COR-L47 (cell line): ENCODE results near the gene DCUN1D1.

Experiments
- DNase-seq: peaks from one replicate; lab custom pipeline; 2025; lab: John Stamatoyannopoulos, UW

Gene DCUN1D1

DNA sequence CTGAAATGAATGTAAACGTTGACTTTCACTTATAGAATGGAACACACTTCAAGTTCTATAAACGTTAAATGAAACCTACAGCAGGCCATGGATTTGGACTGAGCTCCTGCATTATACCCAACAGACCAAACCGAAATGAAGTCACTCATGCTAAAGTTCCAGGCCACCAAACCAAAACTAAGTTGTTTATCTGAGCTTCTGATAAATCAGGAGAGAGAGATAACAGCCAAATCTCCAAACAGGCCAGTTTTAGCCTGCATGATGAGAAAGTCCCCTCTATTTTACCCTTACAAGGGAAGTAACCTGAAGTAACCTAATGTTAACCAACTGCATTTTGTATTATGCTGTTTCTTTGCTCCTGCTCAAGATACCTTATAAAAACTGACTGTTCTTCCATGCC, 44.5 kb downstream of the DCUN1D1 start:
- no peak for DNase-seq

GRCh38 chr3:182925944-182926337, 54.4 kb downstream of the DCUN1D1 start:
- no peak for DNase-seq

DNA sequence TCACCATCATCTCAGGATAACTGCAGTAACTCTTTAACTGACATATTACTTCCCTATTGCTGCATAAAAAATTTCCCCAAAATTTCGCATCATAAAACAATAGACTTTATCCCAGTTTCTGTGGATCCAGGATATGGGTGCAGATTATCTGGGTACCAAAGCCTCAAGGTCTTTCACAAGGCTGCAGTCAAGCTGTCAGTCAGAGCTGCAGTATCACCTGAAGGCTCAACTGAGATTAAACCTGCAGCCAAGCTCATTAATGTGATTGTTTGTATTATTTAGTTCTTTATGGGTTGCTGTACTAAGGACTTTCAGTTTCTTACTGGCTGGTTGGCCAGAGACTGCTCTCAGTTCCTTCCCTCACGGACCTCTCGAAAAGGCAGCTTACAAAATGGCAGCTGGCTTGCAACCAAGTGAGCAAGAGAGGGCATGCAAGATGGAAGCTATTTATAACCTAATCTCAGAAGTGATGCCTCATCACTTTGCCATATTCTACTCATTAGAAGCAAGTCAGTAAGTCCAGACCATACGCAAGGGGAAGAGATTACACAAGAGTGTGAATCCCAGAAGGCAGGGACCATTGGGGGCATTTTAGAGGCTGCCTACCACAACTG, 54.9 kb downstream of the DCUN1D1 start:
- DNase-seq: no peak

GRCh38 chr3:182921665-182922355, 58.5 kb downstream of the DCUN1D1 start:
- DNase-seq: no peak

DNA sequence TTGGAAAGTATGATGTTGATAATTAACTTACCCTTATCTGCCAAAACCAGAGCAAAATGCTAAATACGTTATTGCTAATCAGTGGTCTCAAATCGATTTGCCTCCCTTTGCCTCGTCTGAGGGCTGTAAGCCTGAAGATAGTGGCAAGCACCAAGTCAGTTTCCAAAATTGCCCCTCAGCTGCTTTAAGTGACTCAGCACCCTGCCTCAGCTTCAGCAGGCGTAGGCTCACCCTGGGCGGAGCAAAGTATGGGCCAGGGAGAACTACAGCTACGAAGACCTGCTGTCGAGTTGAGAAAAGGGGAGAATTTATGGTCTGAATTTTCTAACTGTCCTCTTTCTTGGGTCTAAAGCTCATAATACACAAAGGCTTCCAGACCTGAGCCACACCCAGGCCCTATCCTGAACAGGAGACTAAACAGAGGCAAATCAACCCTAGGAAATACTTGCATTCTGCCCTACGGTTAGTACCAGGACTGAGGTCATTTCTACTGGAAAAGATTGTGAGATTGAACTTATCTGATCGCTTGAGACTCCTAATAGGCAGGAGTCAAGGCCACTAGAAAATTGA, 59.7 kb downstream of the DCUN1D1 start:
- DNase-seq: no peak

DNA sequence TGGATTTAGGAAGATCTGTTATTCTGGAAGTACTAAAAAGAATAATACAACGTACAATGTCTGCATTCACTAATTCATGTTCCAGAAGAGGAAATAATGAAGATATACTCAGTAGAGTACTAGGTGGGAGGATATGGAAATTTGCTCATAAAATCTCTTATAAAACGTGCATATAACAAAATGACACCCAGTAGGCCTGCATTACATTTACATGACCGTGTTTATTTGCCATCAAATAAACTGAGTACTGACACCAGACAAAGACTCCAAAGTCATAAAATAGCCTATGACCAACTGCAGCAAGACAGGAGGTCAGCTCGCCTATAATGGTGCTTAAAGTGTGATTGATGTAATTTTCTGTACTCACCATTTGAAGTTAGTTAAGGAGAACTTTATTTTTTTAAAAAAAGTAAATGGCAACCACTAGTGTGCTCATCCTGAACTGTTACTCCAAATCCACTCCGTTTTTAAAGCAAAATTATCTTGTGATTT, 60.4 kb downstream of the DCUN1D1 start:
- no peak for DNase-seq

DNA sequence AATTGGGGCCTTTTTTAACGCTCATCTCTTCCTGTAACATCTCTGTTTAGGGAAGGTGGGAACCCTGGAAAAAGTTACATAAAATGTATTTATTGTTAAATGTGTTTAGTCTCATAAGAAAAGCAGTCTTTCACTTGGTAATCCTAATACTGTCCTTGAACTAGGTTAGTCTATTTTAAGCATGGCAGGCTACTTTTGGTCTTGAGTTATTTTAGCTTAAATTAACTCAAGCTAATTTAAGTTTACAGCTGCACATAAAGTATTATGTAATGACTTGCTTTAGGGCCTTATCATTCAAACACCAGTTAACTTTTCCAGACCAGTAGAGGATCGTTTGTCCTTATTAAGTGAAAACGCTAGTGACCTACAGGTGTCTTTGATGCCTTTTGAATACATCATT, 63.2 kb downstream of the DCUN1D1 start:
- no peak for DNase-seq

DNA sequence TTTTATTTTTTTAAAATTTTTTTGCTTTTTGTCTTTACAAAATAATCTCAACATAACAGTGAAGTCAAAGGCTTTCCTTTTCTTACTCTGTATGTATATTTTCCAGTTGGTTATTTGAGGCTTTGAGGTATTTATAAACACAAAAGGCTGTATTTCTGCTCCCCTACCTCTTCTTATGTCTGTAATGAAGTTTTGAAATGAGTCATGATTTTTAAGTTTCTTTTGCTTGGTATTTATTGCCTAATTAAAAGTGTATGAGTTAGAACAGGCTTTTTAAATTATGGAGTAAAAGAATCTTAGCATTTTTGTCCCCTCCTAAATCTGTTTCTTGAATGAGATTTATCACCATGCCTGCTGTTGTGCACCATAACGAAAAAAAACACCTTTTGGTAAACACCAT, 66.0 kb downstream of the DCUN1D1 start:
- no peak for DNase-seq

GRCh38 chr3:182913889-182914288, 66.4 kb downstream of the DCUN1D1 start:
- no peak for DNase-seq

- DNase-seq: no peak
These were observed 67.9 kb downstream of the DCUN1D1 start for GRCh38 chr3:182912474-182912873.

- DNase-seq: no peak
These were observed 68.6 kb downstream of the DCUN1D1 start for GRCh38 chr3:182911782-182912111.

- DNase-seq: no peak
These were observed 69.2 kb downstream of the DCUN1D1 start for GRCh38 chr3:182910936-182911781.

DNA sequence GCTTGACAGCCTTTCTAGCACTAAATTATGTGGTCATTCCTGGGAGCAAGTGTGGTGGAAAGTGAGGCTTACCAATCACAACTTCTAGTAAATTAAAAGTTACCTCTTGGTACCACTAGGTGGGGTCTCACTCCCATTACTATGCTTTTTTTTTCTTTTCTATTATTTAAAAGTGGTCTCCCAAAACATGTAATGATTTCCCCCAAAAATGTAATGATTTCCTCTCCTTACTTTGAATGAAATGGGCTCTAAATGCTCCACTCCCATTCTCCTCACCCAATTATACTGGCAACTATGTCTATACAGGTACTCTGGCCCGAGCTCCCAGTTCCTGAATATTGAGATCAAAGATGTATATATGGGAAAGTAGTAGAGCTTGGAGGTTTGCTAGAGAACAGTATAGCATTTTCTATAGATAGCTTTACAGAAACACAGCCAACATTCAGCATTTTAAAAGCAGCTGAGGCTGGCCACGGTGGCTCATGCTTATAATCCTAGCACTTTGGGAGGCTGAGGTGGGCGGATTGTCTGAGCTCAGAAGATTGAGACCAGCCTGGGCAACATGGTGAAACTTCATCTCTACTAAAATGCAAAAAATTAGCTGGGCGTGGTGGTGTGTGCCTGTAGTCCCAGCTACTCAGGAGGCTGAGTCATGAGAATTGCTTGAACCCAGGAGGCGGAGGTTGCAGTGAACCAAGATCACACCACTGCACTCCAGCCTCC, 70.9 kb downstream of the DCUN1D1 start:
- DNase-seq: peak; percentile 17

DNA sequence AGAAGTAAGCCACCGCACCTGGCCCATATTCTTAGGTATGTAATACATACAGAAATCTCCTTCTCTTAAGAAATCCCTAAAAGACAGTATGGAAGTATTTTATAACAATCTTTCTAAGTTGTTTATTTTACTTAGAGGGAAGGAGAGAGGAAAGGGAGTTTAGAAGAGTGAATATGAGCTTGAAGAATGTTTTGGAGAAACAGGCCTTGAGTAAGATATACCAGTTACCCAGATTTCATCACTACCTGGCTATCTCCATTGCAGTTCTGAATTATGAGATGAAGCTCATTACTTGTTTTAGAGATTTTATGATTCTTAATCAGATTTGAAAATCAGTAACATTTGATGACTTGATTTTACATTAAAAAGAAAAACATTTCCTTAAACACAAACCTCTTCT, 71.9 kb downstream of the DCUN1D1 start:
- no peak for DNase-seq

DNA sequence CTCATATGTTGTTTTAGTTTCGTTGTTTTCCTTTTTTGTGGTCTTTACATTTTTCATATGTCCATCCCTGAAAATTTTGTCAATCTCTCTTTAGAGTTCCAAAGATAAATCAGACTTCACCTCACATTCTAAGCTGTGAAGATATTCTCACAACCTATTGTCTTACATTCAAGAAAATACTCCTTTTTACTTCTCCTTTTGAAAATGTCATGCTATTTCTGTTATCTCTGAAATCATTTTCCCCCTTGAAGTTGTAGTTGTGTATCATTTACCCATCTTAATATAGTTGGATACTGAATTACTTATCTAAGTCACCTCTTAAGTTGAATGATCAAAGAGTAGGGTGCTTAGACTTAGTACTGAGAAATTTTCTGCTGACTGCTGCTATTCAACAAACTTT, 74.3 kb downstream of the DCUN1D1 start:
- no peak for DNase-seq

- DNase-seq: no peak
These were observed 74.7 kb downstream of the DCUN1D1 start for GRCh38 chr3:182905623-182906022.

- no peak for DNase-seq
These were observed 76.2 kb downstream of the DCUN1D1 start for GRCh38 chr3:182904164-182904563.

GRCh38 chr3:182902236-182902635, 78.1 kb downstream of the DCUN1D1 start:
- DNase-seq: no peak

- DNase-seq: no peak
These were observed 83.8 kb downstream of the DCUN1D1 start for GRCh38 chr3:182896553-182896952.

- DNase-seq: no peak
These were observed 84.7 kb downstream of the DCUN1D1 start for GRCh38 chr3:182895513-182896112.

- DNase-seq: no peak
These were observed 88.1 kb downstream of the DCUN1D1 start for GRCh38 chr3:182892226-182892625.

DNA sequence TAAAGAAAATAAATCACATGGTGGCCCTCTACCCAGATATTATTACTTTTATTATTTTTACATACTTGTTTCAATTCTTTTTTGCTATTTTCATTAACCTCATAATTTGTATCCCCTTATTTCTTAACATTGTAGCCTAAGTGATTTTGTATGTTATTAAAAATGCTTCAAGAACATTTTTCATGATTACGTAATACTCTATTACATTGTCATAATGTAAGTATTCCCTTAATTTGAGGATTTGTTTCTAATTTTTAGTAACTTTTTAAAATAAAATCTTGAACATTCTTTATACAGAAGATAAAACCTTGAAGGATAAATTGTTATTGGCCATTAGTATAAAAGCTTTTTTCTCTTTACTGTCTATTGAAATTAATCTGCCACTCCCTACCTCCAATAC, 89.0 kb downstream of the DCUN1D1 start:
- no peak for DNase-seq
